AG09309 (cell line): ENCODE measurements around the gene TOMM6.

ENCODE experiments used
- DNase-seq: peaks from one replicate; pipeline ENCODE4 v3.0.0-alpha.2; 2010; ENCODE audit warnings: low read depth
- H3K4me3 ChIP-seq: 2 replicates; pipeline ENCODE4 v1.5.1; 2011; ENCODE audit warnings: mild to moderate bottlenecking, low read depth, low read length, moderate library complexity; ENCODE audit not compliant: control insufficient read depth
- TF ChIP-seq, protein P1 (sequence below): IDR thresholded peaks from 2 replicates; pipeline ENCODE4 v1.5.1; 2011; ENCODE audit warnings: mild to moderate bottlenecking, low read depth, low read length, inconsistent platforms; ENCODE audit not compliant: insufficient read depth, control insufficient read depth; ENCODE audit errors: missing control alignments

TOMM6 gene

DNA sequence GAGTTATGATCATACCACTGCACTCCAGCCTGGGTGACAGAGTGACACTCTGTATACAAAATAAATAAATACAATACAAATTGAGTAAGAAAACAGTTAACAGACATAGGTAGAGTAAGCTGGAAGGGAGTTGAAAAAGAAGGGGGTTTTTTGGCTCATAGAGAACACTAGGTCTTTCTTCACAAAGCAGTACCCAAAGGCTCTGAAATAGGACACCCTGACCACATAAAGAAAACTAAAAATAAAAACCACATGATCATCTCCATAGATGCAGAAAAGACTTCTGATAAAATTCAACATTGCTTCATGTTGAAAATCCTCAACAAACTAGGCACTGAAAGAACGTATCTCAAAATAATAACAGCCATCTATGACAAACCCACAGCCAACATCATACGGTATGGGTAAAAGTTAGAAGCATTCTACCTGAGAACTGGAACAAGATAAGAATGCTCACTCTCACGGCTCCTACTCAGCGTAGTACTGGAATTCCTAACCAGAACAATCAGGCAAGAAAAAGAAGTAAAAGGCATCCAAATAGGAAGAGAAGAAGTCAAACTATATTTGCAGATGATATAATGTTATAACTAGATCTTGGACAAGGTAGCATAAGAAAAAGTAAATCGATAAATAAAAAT, 48.6 kb downstream of the TOMM6 start:
- DNase-seq, result no peak
- TF ChIP-seq, protein P1, sequence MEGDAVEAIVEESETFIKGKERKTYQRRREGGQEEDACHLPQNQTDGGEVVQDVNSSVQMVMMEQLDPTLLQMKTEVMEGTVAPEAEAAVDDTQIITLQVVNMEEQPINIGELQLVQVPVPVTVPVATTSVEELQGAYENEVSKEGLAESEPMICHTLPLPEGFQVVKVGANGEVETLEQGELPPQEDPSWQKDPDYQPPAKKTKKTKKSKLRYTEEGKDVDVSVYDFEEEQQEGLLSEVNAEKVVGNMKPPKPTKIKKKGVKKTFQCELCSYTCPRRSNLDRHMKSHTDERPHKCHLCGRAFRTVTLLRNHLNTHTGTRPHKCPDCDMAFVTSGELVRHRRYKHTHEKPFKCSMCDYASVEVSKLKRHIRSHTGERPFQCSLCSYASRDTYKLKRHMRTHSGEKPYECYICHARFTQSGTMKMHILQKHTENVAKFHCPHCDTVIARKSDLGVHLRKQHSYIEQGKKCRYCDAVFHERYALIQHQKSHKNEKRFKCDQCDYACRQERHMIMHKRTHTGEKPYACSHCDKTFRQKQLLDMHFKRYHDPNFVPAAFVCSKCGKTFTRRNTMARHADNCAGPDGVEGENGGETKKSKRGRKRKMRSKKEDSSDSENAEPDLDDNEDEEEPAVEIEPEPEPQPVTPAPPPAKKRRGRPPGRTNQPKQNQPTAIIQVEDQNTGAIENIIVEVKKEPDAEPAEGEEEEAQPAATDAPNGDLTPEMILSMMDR, result no peak
- H3K4me3 ChIP-seq, result no peak overlapping the region

DNA sequence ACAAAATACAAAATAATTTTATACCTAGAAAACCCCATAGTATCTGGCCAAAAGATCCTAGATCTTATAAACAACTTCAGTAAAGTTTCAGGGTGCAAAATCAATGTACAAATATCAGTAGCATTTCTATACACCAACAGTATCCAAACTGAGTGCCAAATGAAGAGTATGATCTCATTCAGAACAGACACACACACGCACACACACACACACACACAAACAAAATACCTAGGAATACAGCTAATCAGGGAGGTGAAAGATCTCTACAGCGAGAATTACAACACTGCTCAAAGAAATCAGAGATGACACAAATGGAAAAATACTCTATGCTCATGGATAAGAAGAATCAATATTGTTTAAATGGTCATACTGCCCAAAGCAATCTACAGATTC, 49.2 kb downstream of the TOMM6 start:
- DNase-seq, result no peak
- TF ChIP-seq, protein P1, result no peak
- no peak overlapping the region for H3K4me3 ChIP-seq
